GM18505 (cell line): Measurements from ENCODE around the gene FAM131A.

Source experiments
- ATAC-seq: cut with Tn5 transposase; IDR thresholded peaks from one replicate; pipeline ENCODE4 v1.9.1; 2021; ENCODE audit not compliant: unreplicated experiment
- POLR2A ChIP-seq: IDR thresholded peaks from 4 replicates; pipeline ENCODE4 v1.6.1; 2011; ENCODE audit warnings: borderline replicate concordance; ENCODE audit not compliant: insufficient read depth, insufficient read length; ENCODE audit errors: extremely low read depth

Gene FAM131A

DNA sequence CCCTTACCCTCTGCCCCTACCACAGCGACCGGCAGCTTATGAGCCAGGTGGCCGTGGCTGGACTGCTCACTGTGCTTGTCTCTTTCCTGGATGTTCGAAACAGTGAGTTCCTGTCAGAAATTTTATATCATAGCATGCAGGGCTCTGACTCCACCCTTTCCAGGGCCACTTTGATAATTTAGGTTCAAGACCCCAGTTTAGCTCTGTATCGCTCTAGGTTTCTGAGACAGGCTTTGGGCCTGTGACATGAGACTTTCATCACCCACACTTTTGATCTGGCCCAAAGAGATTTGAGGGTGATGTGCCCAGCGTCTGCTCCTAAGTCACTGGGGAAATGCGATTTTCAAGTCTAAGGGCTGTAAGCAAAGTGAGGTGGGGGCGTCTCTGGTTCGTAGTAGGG lies 29.5 kb upstream of the FAM131A start:
- ATAC-seq, result no peak
- no peak for TF ChIP-seq POLR2A

DNA sequence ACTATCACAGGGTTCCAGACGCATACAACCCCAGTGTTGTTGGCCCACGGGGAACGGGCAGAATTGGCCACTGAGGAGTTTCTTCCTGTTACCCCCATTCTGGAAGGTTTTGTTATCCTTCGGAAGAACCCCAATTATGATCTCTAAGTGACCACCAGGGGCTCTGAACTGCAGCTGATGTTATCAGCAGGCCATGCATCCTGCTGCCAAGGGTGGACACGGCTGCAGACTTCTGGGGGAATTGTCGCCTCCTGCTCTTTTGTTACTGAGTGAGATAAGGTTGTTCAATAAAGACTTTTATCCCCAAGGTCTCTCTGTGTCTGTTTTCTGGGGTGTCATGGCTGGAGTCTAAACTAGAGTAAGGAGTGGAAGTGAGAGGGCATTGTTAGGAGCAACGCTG lies 28.7 kb upstream of the FAM131A start:
- no peak for TF ChIP-seq POLR2A
- ATAC-seq, result no peak

- ATAC-seq, result no peak
- TF ChIP-seq POLR2A, result no peak
Observed at GRCh38 chr3:184311633-184312032, 25.8 kb upstream of the FAM131A start.

DNA sequence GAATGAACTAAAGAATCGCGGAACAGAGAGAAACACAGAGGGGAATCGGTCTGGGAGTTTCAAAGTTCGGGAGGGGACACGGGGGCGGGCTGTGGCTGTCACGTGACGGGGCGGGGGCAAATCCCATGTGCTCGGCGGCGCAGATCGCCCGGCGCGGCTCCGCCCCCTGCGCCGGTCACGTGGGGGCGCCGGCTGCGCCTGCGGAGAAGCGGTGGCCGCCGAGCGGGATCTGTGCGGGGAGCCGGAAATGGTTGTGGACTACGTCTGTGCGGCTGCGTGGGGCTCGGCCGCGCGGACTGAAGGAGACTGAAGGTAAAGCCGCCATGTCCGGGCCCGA lies 23.1 kb upstream of the FAM131A start, which contains the start of gene EIF4G1:
Gene EIF4G1 (plus strand): TSS at position 244 of the 337 bp plus-strand sequence. CDS start 1,191 bp downstream, outside the sequence.
- peak; percentile 87 for TF ChIP-seq POLR2A
- ATAC-seq, result peak; percentile 87

- peak; percentile 36 for TF ChIP-seq POLR2A
- peak; percentile 40 for ATAC-seq
Observed at GRCh38 chr3:184314700-184315542, 22.5 kb upstream of the FAM131A start.

GRCh38 chr3:184315543-184315867 lies 21.9 kb upstream of the FAM131A start:
- ATAC-seq, result no peak
- TF ChIP-seq POLR2A, result no peak

- TF ChIP-seq POLR2A, result no peak
- ATAC-seq, result no peak
Observed at GRCh38 chr3:184315871-184316661, 21.3 kb upstream of the FAM131A start.

GRCh38 chr3:184316792-184317191 lies 20.6 kb upstream of the FAM131A start:
- no peak for TF ChIP-seq POLR2A
- no peak for ATAC-seq

- ATAC-seq, result no peak
- TF ChIP-seq POLR2A, result no peak
Observed at GRCh38 chr3:184317201-184317600, 20.2 kb upstream of the FAM131A start.

DNA sequence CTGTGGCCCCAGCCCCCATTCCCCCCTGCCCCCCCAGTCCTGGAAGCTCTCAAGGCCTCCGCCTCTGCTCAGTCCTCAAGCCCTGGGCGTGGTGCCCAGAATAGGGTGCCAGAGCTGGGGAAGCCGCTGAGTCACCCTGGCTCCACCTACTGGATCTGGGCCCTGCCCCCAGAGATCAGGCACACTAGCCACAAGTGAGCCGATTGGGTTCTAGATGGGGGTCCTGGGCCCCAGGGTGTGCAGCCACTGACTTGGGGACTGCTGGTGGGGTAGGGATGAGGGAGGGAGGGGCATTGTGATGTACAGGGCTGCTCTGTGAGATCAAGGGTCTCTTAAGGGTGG lies 17.3 kb upstream of the FAM131A start:
- no peak for ATAC-seq
- no peak for TF ChIP-seq POLR2A

- no peak for TF ChIP-seq POLR2A
Observed at GRCh38 chr3:184321666-184322065, 15.7 kb upstream of the FAM131A start.

GRCh38 chr3:184322731-184323487 lies 14.5 kb upstream of the FAM131A start:
- TF ChIP-seq POLR2A, result no peak
- no peak for ATAC-seq

More at GRCh38 chr3:184321666-184322065, 15.7 kb upstream of the FAM131A start:
- ATAC-seq, result no peak

GRCh38 chr3:184323696-184324095 lies 13.7 kb upstream of the FAM131A start:
- TF ChIP-seq POLR2A, result no peak
- no peak for ATAC-seq
